ENCODE results near the gene EZR. TPM values are rescaled to one million over a fixed set of nuclear protein-coding genes. Genes with fewer than 3 reads are reported as not detected.

Gene EZR
- total RNA-seq, 1 donor from 2014 or later = 21.4 TPM

DNA sequence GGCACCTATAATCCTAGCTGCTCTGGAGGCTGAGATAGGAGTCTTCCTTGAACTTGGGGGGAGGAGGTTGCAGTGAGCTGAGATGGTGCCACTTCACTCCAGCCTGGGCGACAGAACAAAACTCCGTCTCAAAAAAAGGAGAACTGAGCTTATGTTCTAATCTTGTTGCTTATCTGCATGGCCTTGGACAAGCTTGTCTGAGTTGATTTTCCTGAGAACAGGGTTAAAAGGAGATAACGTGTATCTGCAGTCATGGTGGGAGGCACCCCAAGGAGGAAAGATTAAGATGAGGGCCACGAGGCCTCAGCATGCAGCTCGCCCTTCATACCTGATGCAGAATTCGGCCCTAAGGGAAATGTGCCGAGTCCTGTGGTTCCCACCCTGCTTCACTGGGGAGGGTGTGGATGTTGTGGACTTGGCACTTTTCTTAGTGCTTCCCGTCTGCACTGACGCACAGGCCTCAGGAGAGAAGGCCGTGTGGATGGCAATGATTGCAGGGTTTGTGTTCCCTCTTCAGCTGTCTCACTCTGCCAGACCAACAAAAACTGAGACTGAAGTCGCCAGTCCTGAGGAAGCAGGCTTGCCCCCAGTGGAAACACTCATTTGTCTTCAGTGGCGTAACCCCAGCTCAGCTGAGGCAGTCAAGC lies 56.3 kb downstream of the EZR start:
- Histone ChIP-seq H3K4me1 (ENCODE audit: control insufficient read depth in 3 of 3, insufficient read depth in 3 of 3, low read length in 3 of 3) (peaks cover 0 to 3% (median 0%) of the 10 kb centered on the region in 3 donors), H3K27me3 (ENCODE audit: control insufficient read depth in 3 of 3, insufficient read depth in 3 of 3, low read length in 3 of 3) (no peaks in the 10 kb centered on the region), H3K9ac (ENCODE audit: low read depth in 1 of 3, low read length in 3 of 3) (no peak overlapping the region), H3K4me3 (ENCODE audit: low read length in 3 of 3) (no peak overlapping the region), H3K9me3 (ENCODE audit: control insufficient read depth in 3 of 3, low read length in 3 of 3) (no peaks in the 10 kb centered on the region), H3K27ac (ENCODE audit: low read depth, low read length) (no peak overlapping the region), H3K36me3 (ENCODE audit: control insufficient read depth in 3 of 3, insufficient read depth in 3 of 3, low read length in 3 of 3) (peaks cover 35 to 53% (median 45%) of the 10 kb centered on the region in 3 donors)

DNA sequence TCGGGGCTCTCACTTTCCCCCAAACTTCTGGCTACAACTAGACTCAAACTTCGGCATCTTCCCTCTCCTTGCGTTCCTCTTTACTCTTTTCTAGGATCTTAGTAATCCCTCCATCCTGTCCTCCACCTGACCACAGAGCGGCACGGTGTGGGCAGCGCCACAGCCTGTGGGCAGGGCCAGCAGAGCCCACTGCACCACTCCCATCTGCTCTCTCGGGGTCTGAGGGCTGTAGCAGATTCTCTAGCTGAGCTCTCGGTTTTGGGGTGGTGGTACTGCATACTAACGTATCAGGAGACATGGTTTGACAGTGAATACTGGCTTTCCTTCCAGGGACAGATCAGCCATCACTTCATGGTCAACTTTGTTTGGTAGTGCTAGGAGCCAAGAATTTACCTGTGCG lies 57.4 kb downstream of the EZR start:
- peaks cover 26 to 41% (median 36%) of the 10 kb centered on the region in 3 donors for H3K36me3 ChIP-seq (ENCODE audit: control insufficient read depth in 3 of 3, insufficient read depth in 3 of 3, low read length in 3 of 3)
- no peak overlapping the region for H3K4me3 ChIP-seq (ENCODE audit: low read length in 3 of 3)
- H3K4me1 ChIP-seq (ENCODE audit: control insufficient read depth in 3 of 3, insufficient read depth in 3 of 3, low read length in 3 of 3) = peaks cover 0 to 3% (median 0%) of the 10 kb centered on the region in 3 donors
- H3K27ac ChIP-seq (ENCODE audit: low read depth, low read length) = no peak overlapping the region
- no peaks in the 10 kb centered on the region for H3K9me3 ChIP-seq (ENCODE audit: control insufficient read depth in 3 of 3, low read length in 3 of 3)
- H3K27me3 ChIP-seq (ENCODE audit: control insufficient read depth in 3 of 3, insufficient read depth in 3 of 3, low read length in 3 of 3) = no peaks in the 10 kb centered on the region
- H3K9ac ChIP-seq (ENCODE audit: low read depth in 1 of 3, low read length in 3 of 3) = no peak overlapping the region

DNA sequence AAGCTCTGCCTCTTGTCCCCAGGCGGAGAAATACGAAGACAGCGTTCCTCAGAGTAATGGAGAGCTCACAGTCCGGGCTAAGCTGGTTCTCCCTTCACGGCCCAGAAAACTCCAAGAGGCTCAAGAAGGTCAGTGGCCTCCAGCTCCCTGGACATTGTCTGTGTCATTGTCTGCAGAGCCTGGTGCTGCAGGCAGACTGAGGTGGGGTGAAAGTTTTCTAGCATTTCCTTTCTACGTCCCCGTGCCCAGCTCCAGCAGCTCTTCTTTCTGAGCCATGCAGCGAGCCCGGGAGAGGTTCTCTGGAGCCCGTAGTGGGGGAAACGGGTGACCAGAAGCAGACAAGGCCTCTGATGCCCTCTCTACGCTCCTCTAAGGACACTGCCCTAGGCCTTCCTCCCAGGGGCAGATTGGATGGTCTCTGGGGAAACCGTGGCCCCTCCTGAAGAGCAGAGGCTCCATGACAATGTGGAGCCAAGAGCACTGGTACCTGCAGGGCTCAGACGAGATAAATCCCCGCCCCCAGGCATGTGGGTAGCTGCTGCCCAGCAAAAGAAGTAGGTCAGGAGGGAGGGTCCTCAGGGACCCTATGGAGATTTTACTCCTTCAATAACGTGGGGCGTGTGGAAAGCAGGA lies 58.4 kb downstream of the EZR start:
- Histone ChIP-seq H3K4me3 (ENCODE audit: low read length in 3 of 3) (no peak overlapping the region), H3K4me1 (ENCODE audit: control insufficient read depth in 3 of 3, insufficient read depth in 3 of 3, low read length in 3 of 3) (peaks cover 0 to 3% (median 0%) of the 10 kb centered on the region in 3 donors), H3K9me3 (ENCODE audit: control insufficient read depth in 3 of 3, low read length in 3 of 3) (no peaks in the 10 kb centered on the region), H3K27ac (ENCODE audit: low read depth, low read length) (no peak overlapping the region), H3K27me3 (ENCODE audit: control insufficient read depth in 3 of 3, insufficient read depth in 3 of 3, low read length in 3 of 3) (no peaks in the 10 kb centered on the region), H3K9ac (ENCODE audit: low read depth in 1 of 3, low read length in 3 of 3) (no peak overlapping the region), H3K36me3 (ENCODE audit: control insufficient read depth in 3 of 3, insufficient read depth in 3 of 3, low read length in 3 of 3) (peaks cover 23 to 31% (median 30%) of the 10 kb centered on the region in 3 donors)

DNA sequence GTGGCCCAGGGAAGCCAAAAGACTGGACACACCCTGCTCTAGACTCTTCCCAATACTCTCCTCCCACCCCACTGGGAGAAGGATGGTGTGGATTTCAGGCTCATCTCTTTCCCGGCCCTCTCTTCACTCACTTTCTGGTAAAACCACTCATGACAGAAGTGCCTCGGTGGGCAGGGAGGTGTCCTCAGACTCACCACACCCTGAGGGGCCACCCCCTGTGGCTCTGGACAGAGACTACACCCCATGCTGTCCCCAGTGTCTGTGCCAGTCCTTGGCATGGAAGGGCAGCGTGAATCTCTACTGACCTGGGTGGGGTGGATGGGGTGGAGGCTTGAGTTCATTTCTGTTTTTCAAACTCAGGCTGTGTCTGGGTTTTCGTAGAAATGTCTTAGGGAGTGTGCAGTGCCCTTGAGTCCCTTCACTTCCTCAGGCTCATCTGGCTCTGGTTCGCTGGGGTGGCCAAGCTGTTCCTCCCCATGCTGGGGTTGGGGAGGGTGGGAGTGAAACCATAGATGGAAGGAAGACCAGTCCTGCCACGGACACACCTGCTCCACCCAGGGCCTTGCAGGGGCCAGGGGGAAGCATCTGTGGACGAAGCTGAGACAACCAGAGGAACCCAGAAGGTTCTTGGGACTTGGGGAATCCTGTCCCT lies 59.1 kb downstream of the EZR start:
- Histone ChIP-seq H3K27me3 (ENCODE audit: control insufficient read depth in 3 of 3, insufficient read depth in 3 of 3, low read length in 3 of 3) (no peaks in the 10 kb centered on the region), H3K4me1 (ENCODE audit: control insufficient read depth in 3 of 3, insufficient read depth in 3 of 3, low read length in 3 of 3) (peaks cover 0 to 3% (median 0%) of the 10 kb centered on the region in 3 donors), H3K4me3 (ENCODE audit: low read length in 3 of 3) (no peak overlapping the region), H3K9me3 (ENCODE audit: control insufficient read depth in 3 of 3, low read length in 3 of 3) (no peaks in the 10 kb centered on the region), H3K27ac (ENCODE audit: low read depth, low read length) (no peak overlapping the region), H3K9ac (ENCODE audit: low read depth in 1 of 3, low read length in 3 of 3) (peak overlapping the region in 1 of 3 donors; percentile 8), H3K36me3 (ENCODE audit: control insufficient read depth in 3 of 3, insufficient read depth in 3 of 3, low read length in 3 of 3) (peaks cover 19 to 27% (median 25%) of the 10 kb centered on the region in 3 donors)

DNA sequence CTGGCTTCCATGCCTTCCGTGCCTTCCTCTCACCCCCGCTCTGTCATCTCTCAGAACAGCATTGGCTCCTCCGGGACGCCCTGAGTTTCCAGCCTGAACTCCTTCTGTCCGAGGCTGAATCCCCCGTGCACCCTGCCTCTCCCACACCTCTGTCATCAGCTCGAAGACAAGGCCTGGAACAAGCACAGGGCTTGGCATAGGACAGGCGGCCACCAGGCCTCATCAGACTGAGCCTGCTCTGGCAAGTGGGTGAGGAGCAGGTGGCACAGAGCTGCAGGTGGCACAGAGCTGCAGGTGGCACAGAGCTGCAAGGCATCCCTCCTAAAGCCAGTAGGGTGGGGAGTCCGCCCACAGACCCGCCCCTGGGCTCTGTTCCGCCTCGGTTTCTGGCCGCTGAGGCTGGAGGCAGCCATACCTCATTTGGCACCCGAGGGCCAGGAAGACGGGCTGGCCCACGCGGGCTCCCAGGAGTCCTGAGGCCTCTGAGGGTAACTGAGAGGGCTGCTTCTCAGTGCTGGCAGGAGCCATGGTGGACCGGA lies 60.2 kb downstream of the EZR start:
- Histone ChIP-seq H3K9ac (ENCODE audit: low read depth in 1 of 3, low read length in 3 of 3) (no peak overlapping the region), H3K4me3 (ENCODE audit: low read length in 3 of 3) (no peak overlapping the region), H3K27ac (ENCODE audit: low read depth, low read length) (no peak overlapping the region), H3K4me1 (ENCODE audit: control insufficient read depth in 3 of 3, insufficient read depth in 3 of 3, low read length in 3 of 3) (peaks cover 0 to 3% (median 0%) of the 10 kb centered on the region in 3 donors), H3K36me3 (ENCODE audit: control insufficient read depth in 3 of 3, insufficient read depth in 3 of 3, low read length in 3 of 3) (peaks cover 12 to 19% (median 16%) of the 10 kb centered on the region in 3 donors), H3K27me3 (ENCODE audit: control insufficient read depth in 3 of 3, insufficient read depth in 3 of 3, low read length in 3 of 3) (no peaks in the 10 kb centered on the region), H3K9me3 (ENCODE audit: control insufficient read depth in 3 of 3, low read length in 3 of 3) (no peaks in the 10 kb centered on the region)

DNA sequence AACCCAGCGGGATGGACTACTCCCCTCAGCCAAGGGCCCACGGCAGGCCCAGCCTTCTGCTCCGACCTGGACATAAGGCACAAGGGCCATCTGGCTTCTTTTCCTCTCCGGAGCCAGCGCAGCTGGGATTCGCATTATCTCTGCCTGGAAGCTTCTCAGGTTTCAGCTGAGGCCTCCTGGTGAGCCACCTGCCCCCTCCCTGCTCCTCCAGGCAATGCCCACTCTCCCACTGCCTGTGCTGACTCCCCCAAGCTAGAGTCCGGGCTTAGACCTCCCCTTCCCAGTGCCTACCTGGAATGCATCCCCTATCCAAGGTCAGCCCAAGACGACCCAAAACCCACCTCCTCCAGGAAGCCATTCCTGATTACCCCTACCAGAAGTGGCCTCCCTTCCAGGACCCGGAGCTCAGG lies 60.7 kb downstream of the EZR start:
- no peaks in the 10 kb centered on the region for H3K4me1 ChIP-seq (ENCODE audit: control insufficient read depth in 3 of 3, insufficient read depth in 3 of 3, low read length in 3 of 3)
- H3K9me3 ChIP-seq (ENCODE audit: control insufficient read depth in 3 of 3, low read length in 3 of 3) = no peaks in the 10 kb centered on the region
- H3K9ac ChIP-seq (ENCODE audit: low read depth in 1 of 3, low read length in 3 of 3) = no peak overlapping the region

DNA sequence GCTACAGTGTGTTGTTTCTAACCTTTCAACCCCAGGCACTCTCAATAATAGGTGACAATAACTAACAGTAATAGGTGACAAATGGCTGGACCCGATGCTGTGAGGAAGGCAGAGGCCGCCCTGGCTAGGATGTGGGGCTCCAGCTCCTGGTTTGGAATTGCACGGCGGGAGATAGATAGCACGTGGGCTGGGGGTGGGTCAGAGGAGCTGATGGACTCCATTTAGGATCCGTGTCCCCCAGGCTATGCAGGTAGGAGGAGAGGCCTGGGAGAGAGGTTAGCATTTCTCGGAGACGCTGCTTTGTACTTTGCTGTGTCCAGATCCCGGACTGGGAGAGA lies 61.4 kb downstream of the EZR start:
- no peaks in the 10 kb centered on the region for H3K9me3 ChIP-seq (ENCODE audit: control insufficient read depth in 3 of 3, low read length in 3 of 3)
- H3K36me3 ChIP-seq (ENCODE audit: control insufficient read depth in 3 of 3, insufficient read depth in 3 of 3, low read length in 3 of 3) = peaks cover 5 to 14% (median 7%) of the 10 kb centered on the region in 3 donors
- H3K4me3 ChIP-seq (ENCODE audit: low read length in 3 of 3) = no peak overlapping the region
- no peak overlapping the region for H3K27ac ChIP-seq (ENCODE audit: low read depth, low read length)
- no peaks in the 10 kb centered on the region for H3K4me1 ChIP-seq (ENCODE audit: control insufficient read depth in 3 of 3, insufficient read depth in 3 of 3, low read length in 3 of 3)
- H3K27me3 ChIP-seq (ENCODE audit: control insufficient read depth in 3 of 3, insufficient read depth in 3 of 3, low read length in 3 of 3) = no peaks in the 10 kb centered on the region
- H3K9ac ChIP-seq (ENCODE audit: low read depth in 1 of 3, low read length in 3 of 3) = no peak overlapping the region

More for the DNA sequence above, 60.7 kb downstream of the EZR start:
- Histone ChIP-seq H3K4me3 (ENCODE audit: low read length in 3 of 3) (no peak overlapping the region), H3K27me3 (ENCODE audit: control insufficient read depth in 3 of 3, insufficient read depth in 3 of 3, low read length in 3 of 3) (no peaks in the 10 kb centered on the region), H3K36me3 (ENCODE audit: control insufficient read depth in 3 of 3, insufficient read depth in 3 of 3, low read length in 3 of 3) (peaks cover 11 to 18% (median 12%) of the 10 kb centered on the region in 3 donors), H3K27ac (ENCODE audit: low read depth, low read length) (no peak overlapping the region)

DNA sequence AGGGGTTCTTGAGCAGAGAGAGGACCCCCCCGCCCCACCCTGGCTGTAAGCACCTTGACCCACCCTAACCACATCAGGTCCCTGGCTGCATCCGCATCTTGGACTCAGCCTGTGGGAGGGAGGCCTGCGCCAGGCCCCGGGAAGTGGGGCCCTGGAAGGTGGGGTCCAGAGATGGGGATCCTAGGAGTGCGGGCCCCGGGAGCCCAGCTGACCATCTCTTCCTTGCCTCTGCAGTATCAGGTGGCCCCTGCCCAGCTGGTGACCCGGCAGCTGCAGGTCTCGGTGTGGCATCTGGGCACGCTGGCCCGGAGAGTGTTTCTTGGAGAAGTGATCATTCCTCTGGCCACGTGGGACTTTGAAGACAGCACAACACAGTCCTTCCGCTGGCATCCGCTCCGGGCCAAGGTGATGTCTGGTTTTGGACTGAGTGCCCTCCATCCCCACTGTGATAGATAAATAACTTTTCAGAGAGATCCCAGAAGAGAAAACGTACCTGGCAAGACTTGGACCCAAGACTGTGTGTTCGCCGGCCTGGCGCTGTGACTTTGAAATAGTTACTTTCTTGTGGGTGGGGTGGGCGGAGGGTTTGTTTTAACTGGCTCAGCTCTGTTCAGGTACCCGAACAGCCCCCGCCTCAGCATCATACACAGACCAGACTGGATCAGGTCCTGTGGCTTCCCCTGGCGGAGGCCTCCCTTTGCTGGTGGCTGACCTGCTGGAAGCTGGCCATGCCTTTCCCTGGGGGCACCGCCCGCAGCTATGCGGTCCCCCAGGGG lies 62.0 kb downstream of the EZR start:
- no peak overlapping the region for H3K9ac ChIP-seq (ENCODE audit: low read depth in 1 of 3, low read length in 3 of 3)
- H3K36me3 ChIP-seq (ENCODE audit: control insufficient read depth in 3 of 3, insufficient read depth in 3 of 3, low read length in 3 of 3) = peaks cover 5 to 12% (median 5%) of the 10 kb centered on the region in 3 donors
- no peaks in the 10 kb centered on the region for H3K27me3 ChIP-seq (ENCODE audit: control insufficient read depth in 3 of 3, insufficient read depth in 3 of 3, low read length in 3 of 3)
- H3K9me3 ChIP-seq (ENCODE audit: control insufficient read depth in 3 of 3, low read length in 3 of 3) = no peaks in the 10 kb centered on the region
- no peaks in the 10 kb centered on the region for H3K4me1 ChIP-seq (ENCODE audit: control insufficient read depth in 3 of 3, insufficient read depth in 3 of 3, low read length in 3 of 3)
- no peak overlapping the region for H3K4me3 ChIP-seq (ENCODE audit: low read length in 3 of 3)
- no peak overlapping the region for H3K27ac ChIP-seq (ENCODE audit: low read depth, low read length)

DNA sequence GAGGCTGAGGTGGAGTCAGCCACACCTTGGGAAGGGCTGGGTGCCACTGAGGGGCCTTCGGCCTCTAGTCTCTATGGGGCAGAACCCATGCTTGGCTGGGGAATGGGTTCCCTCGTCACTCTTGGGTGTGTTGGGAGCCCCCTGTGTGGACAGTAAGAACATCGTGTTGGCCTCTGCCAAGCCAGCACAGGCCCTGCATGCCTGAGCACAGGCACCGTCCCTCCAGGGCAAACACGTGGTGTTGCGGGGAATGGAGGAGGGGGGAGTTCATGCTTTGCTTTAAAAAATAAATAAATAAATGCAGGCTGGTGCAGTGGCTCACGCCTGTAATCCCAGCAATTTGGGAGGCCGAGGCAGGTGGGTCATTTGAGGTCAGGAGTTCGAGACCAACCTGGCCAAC lies 63.0 kb downstream of the EZR start:
- no peaks in the 10 kb centered on the region for H3K4me1 ChIP-seq (ENCODE audit: control insufficient read depth in 3 of 3, insufficient read depth in 3 of 3, low read length in 3 of 3)
- no peaks in the 10 kb centered on the region for H3K9me3 ChIP-seq (ENCODE audit: control insufficient read depth in 3 of 3, low read length in 3 of 3)
- no peak overlapping the region for H3K9ac ChIP-seq (ENCODE audit: low read depth in 1 of 3, low read length in 3 of 3)
- peaks cover 2 to 4% (median 2%) of the 10 kb centered on the region in 3 donors for H3K36me3 ChIP-seq (ENCODE audit: control insufficient read depth in 3 of 3, insufficient read depth in 3 of 3, low read length in 3 of 3)
- no peaks in the 10 kb centered on the region for H3K27me3 ChIP-seq (ENCODE audit: control insufficient read depth in 3 of 3, insufficient read depth in 3 of 3, low read length in 3 of 3)
- no peak overlapping the region for H3K27ac ChIP-seq (ENCODE audit: low read depth, low read length)
- H3K4me3 ChIP-seq (ENCODE audit: low read length in 3 of 3) = no peak overlapping the region

All from skeletal muscle tissue (tissue), 4 donors.